SK-MEL-5 (cell line): ENCODE data around the gene BIVM. TPM values are rescaled to one million over a fixed set of nuclear protein-coding genes. Genes with fewer than 3 reads are reported as not detected.

Experiments
- DNase-seq: peaks from one replicate; pipeline ENCODE4 v3.0.0-alpha.2; 2016; ENCODE audit warnings: low read depth, low spot score
- in situ Hi-C: cut with HindIII; loops from 2 replicates; pipeline ENCODE4 v1.10.0; 2016; ENCODE audit warnings: low sequenced_read_pairs, high pct_unique_total_duplicates, low pct_unique_long_range_greater_than_20kb
- total RNA-seq: library from RNA; depleted of rRNA; stranded (reverse); fragments of >200 nt; shearing (Covaris generic); gene quantifications from 2 replicates; pipeline ENCODE4 v1.2.3, GENCODE V29; 2014; rRNA removed

Gene BIVM
- total RNA-seq, 1 experiment from 2014 or later: 15.5 TPM

DNA sequence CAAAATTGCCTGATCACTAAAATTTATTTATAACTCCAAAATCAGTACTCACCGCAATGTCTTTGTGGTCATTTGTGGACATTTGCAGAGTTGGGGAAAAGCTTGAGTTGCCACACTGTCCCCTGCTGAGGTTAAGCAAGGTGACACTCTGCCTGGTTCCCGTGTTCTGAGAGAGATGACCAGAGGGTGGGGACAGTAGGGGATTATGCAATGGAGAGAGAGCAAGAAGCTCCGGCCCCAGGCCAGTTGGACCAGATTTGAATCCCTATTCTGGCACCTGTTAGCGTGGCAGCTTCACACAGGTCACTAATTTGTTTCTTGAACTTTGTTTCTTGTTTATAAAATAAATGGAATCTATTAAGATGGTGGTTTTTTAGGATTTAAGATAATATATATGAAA is 64.7 kb downstream of the BIVM start:
- in situ Hi-C loops: no loop called here
- no peak for DNase-seq

DNA sequence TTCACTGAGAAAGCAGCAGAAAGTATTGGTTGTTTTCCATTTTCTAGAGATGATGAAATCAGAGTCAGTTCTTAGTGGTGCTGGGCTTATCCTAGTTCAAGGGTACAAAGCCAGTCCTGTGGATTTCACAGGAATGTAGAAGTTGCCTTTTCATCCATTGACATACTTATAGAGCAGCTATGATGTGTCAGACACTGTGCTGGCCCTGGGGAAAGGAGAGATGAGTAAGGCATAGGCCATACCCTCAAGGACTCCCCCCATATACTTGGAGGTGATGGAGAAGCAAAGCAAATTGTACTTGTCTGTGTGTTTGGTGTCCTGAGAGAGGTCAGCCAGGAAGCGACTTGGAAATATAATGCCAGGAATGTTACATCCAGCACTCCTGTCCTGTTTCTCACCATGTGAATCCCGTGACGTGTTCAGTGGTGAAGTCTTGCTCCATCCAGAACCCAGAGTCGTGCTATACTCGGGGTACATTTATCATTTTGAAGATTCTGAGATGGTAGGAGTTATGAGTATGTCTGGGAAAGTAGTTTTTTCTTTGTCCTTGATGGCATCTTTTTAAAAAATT is 69.5 kb downstream of the BIVM start:
- DNase-seq: no peak
- in situ Hi-C loops: no loop called here

DNA sequence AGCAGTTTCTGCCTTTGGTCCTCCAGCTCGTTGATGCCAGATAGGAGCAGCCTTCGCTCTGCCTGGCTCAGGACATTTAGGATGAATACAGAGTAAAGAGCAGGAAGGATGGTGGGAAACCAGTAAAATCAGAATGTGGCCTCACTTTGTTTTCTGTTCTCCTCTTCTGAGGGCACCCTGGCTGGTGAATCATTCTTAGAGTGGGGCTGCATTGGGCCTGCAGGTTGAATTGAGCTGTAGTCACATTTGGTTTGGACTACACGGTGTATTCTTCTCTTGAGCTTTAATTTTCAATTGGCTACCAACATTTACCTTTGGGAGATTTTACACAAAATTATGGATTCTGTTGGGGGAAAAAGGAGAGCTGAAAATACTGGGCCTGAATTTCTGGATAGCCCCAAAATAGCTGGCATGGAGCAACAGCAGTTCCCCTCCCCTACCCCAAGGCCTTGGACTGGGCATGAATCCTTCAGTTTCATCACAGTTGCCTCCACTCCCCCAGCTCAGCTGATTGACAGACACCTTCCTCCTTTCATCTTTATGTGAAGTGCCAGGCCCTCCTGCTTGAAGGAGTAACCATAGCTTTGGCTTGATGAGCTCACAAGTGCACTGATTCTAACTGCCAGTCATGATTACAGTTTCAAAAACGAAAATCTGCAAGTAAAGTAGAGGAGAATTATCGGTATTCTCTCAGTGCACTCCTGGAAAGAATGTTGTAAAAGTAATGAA is 71.2 kb downstream of the BIVM start:
- in situ Hi-C loops: no loop called here
- no peak for DNase-seq

DNA sequence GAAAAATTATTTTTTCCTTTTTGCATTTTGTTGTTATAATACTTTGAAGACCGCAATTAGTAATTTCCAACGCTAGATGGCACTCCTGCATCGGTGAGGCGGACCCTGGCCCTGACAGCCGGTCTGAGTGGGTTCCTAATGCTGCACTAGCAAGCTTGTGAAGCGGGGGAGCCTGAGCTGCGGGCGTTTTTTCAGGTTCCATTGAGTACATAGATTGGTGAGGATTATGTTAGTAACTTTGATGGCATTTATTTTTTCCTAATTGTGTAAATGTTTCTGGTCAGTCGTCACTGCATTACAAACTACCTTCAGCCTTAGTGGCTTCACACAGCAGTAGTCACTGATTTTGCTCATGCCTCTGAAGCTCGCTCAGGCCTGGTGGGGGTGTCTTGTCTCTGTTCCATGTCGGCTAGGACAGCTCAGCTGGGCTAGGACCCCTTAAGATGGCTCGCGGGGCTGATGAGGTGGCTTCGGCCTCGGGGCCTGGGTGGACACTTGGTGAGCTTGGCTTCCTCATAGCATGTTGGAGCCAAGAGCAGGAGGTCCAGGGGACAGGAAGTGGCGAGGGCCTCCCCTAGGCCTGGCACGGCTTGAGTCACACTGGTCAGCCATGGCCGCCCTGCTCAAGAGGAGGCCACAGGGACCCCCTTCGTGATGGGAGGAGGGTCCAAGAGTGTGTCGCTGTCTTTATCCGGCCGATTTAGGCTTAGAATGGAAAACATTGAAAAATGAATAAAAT is 71.9 kb downstream of the BIVM start:
- peak; percentile 67 for DNase-seq
- in situ Hi-C loops: no loop called here

DNA sequence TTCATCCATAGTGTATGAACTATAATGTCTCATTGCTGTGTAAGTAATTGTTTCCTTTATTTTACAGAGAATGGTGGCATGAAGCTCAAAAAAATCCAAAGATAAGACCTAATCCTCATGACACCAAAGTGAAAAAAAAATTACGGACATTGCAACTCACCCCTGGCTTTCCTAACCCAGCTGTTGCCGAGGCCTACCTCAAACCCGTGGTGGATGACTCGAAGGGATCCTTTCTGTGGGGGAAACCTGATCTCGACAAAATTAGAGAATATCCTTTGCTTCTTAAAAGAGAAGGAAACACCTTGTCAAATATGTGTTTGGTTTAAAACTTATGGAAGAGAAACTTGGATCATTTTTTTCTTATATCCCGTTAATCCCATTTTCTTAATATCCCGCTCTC is 73.2 kb downstream of the BIVM start:
- in situ Hi-C loops: no loop called here
- DNase-seq: no peak

DNA sequence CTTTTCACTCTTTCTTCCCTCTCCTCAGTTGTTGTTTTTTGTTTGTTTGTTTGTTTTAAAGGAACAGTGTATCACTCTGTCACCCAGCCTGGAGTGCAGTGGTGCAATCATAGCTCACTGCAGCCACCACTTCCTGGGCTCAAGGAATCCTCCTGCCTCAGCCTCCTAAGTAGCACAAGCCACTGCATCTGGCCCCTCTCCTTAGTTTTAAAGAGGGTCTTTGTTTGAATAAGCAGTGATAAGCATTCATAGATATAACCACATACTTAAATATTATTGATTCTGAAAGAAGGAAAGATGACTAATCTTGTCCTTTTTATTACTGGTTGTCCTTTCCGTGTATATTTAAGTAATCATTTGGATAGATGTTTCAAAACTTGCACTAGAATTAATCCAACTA is 73.6 kb downstream of the BIVM start:
- DNase-seq: no peak
- in situ Hi-C loops: no loop called here

DNA sequence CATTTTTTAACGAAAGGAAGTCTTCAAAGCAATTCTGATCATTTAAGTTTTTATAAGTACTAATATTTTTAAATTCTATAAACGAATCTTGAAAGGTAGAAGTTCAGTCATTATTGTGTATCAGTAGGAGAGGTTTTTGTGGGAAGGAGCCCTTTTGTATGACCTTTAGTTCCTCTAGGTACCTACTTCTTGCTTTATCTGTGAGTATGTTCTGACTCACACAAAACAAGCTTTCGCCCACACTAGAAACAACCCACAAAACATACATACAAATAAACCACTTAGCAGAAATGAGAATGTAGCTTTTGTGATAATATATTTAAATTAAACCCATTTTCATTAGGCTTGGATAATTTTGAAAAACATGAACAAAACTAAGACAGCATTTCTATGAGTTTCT is 74.7 kb downstream of the BIVM start:
- no peak for DNase-seq
- in situ Hi-C loops: no loop called here

DNA sequence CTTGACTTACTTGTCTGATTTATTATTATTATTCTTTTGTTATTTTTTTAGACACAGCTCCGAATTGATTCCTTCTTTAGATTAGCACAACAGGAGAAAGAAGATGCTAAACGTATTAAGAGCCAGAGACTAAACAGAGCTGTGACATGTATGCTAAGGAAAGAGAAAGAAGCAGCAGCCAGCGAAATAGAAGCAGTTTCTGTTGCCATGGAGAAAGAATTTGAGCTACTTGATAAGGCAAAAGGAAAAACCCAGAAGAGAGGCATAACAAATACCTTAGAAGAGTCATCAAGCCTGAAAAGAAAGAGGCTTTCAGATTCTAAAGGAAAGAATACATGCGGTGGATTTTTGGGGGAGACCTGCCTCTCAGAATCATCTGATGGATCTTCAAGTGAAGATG is 76.3 kb downstream of the BIVM start:
- in situ Hi-C loops: no loop called here
- DNase-seq: no peak

DNA sequence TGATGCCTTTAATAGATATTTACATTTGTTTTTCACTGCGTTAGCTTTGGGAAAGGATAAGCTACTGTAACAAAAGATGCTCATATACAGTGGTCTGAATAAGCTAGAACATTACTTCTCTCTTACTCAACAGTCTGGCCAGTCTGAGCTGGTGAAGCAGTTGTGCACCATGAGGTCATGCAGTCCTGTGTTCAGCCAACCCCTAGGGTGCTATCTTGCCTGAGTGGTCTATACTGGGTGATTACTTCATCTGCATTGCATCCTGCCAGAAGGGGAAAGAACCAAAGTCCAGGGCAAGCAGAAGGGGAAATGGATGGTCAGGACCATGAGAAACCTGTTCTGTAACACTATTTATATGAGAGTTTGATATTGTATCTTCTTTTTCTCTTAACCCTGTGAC is 78.4 kb downstream of the BIVM start:
- in situ Hi-C loops: no loop called here
- DNase-seq: no peak

DNA sequence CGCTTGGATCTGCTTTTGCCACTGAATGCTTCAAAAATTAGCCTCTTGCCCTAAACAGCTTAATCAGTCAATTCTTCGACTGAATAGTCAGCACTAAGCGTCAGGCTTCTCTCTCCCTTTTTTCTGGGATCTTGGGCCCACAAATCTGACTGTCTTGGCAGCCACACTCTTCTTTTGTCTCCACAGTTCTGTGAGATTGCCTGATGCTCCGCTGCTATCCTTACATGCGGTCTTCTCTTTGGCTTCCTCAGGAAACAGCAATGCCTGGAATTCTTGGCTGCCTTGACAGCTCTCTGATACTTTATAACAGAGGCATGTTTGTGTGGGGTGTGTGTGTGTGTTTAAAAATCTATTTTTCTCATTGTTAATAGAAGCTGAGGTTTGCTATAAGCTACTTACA is 79.6 kb downstream of the BIVM start:
- DNase-seq: no peak
- in situ Hi-C loops: no loop called here

DNA sequence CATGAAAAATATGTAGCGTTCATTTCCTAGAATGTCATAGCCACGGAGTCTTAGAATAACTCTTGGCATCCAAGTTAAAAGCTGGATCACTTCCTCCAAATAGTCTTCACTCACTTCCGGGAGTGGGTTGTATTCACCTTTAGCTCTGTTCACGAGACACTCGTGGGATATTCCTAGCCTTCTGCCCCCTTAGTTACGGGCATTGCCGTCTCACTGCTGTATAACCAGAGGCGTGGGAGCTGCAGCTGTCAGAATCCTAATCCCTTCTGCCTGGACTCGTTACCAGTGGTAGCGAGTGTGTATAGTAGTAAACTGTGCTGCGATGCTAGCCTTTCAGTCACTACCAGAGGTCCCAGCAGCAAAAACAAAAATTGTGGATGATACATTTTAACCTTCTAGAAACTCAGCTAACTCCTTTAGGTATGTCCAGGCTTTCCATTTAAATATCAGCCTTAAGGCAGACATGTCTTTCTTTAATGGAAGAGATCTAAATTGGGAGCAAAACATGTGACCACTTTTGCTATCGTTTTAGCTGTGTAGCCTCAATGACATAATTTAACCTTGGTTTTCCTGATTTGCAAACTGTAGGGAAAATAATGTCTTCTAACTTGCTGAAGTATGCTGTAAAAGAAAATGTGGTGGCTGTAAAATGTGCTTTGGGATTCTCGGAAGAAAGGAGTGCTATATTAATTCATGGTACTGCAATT is 81.0 kb downstream of the BIVM start:
- in situ Hi-C loops: no loop called here
- DNase-seq: no peak

DNA sequence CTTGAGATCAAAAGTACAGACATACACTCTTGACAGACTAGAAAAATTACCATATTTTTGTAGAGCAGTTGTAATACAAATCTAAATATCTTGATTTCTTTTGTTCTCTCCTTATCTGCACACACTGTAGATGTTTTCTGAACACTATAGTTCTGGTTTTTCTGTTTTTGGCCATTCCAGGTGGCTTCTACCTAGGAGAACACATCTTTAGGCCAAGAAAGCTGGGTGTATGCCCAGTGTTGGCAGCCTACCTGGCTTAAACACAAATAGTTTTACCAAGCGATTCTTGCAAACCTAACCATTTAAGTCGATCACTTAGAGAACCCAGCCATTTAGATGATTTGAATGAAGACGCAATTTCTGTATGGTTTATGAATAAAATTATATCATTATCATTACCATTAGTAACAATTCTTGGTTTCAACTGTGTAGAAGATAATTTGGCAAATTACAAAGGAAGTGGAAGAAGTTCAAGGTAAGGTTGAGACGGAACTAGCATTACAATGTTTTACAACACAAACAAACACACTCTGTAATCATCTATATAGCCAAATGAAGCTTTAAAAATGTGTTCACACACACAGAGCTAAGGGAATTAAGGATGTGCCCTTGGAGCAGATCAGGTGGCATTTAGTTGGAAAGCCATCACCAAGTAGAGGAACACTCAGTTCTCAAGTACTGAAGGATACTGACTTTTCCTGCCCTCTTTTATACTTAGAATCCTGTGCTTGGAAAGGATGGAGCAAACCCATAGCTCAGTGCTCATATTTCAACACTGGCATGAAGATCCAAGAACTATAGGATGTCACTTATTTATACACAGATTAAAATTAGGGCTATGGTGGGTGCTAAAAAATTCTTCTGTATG is 83.1 kb downstream of the BIVM start:
- in situ Hi-C loops: no loop called here
- DNase-seq: no peak

Other genes starting within 250 kb of the BIVM start
- 48.7 and 53.0 TPM in 2 replicates for gene TPP2, start 202.1 kb upstream of the BIVM start, total RNA-seq
- not detected in 2 replicates for gene METTL21C, start 104.1 kb upstream of the BIVM start, total RNA-seq
- 41.9 and 48.4 TPM in 2 replicates for gene TEX30, start 25.3 kb upstream of the BIVM start, total RNA-seq
- gene POGLUT2, start 143 bp upstream of the BIVM start, total RNA-seq: not detected in 2 replicates
- 42.5 and 52.0 TPM in 2 replicates for gene ERCC5, start 46.9 kb downstream of the BIVM start, total RNA-seq